ENCODE results near the gene MCM7. TPM values are rescaled to one million over a fixed set of nuclear protein-coding genes. Genes with fewer than 3 reads are reported as not detected.
A peak's percentile ranks its signal among the peaks of the same experiment; 100 is the strongest.

MCM7 gene
- total and polyA plus RNA-seq, 2 of the 13 experiments (the other 11 are each of a cell fraction or from before 2014, with no cell fraction given): 84.5 to 214 TPM

DNA sequence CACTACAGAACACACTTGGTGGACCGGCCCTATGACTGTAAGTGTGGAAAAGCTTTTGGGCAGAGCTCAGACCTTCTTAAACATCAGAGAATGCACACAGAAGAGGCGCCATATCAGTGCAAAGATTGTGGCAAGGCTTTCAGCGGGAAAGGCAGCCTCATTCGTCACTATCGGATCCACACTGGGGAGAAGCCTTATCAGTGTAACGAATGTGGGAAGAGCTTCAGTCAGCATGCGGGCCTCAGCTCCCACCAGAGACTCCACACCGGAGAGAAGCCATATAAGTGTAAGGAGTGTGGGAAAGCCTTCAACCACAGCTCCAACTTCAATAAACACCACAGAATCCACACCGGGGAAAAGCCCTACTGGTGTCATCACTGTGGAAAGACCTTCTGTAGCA lies 37.0 kb downstream of the MCM7 start:
- POLR2A ChIA-PET: interaction anchor here (1.5 to 1.6 kb wide), 2 partner anchors 11 to 15 kb away, joined by 4 to 7 read pairs; no protein-coding TSS in a partner anchor
- Histone ChIP-seq H3K4me2 (ENCODE audit: low read depth, low read length) (no peak overlapping the region), H3K79me2 (ENCODE audit: insufficient read depth, low read length) (no peaks in the 10 kb centered on the region), H3K4me3 (replicated peaks in 1 of 3; ENCODE audit: insufficient read depth in 1 of 3, low read depth in 2 of 3, low read length in 3 of 3) (no peak overlapping the region), H3K27ac (ENCODE audit: extremely low read length, insufficient read depth, low read length) (no peak overlapping the region), H3K4me1 (ENCODE audit: insufficient read depth, low read length) (peaks cover 14% of the 10 kb centered on the region), H3K36me3 (replicated peaks in 1 of 2; ENCODE audit: control insufficient read depth in 1 of 2, insufficient read depth in 2 of 2, low read length in 2 of 2) (peaks cover 6 to 24% of the 10 kb centered on the region in 2 experiments), H4K20me1 (ENCODE audit: insufficient read depth, low read length) (no peaks in the 10 kb centered on the region), H3K9me3 (ENCODE audit: low read length) (no peaks in the 10 kb centered on the region), H3K27me3 (ENCODE audit: control insufficient read depth in 1 of 2, insufficient read depth in 2 of 2, low read length in 2 of 2) (no peaks in the 10 kb centered on the region), H3K9ac (ENCODE audit: insufficient read depth, low read depth, low read length) (no peak overlapping the region), H2AFZ (ENCODE audit: low read length) (no peak overlapping the region)
- TF ChIP-seq RBFOX2 (IDR thresholded peaks at IDR 0.05; ENCODE audit: low read depth, low read length) (0 out of 2 replicates have a peak, but pooled peaks have one; percentile 21), PITX1 (CRISPR knock-in tag; IDR thresholded peaks at IDR 0.05) (no peak), POLR2A (IDR thresholded peaks at IDR 0.05; ENCODE audit: insufficient read depth in 1 of 2, low read depth in 2 of 2, low read length in 2 of 2) (0 out of 4 replicates have a peak, but pooled peaks of 1 of the 2 experiments have one; percentile 4)
- in situ Hi-C loops (cut with HindIII; ENCODE audit: extremely low pct_ligation_motif_present, low pct_unique_long_range_greater_than_20kb): no loop called here
- FAIRE-seq (no peak), ATAC-seq (peak; percentile 3; the same call in 1 of the 3 replicates), DNase-seq (ENCODE audit: low spot score) (no peak)
- CTCF ChIA-PET (ENCODE audit: low intra/inter-chr PET ratio, low total read pairs): no interaction called here
- WGBS (ENCODE audit: low lambda C conversion rate): 96% methylated on average over 9 of the region's 9 CpGs
- intact Hi-C loops (cut with micrococcal nuclease; ENCODE audit: unreplicated experiment): no loop called here
- BruUV-seq (replicated peaks): TSS peak; percentile 54

DNA sequence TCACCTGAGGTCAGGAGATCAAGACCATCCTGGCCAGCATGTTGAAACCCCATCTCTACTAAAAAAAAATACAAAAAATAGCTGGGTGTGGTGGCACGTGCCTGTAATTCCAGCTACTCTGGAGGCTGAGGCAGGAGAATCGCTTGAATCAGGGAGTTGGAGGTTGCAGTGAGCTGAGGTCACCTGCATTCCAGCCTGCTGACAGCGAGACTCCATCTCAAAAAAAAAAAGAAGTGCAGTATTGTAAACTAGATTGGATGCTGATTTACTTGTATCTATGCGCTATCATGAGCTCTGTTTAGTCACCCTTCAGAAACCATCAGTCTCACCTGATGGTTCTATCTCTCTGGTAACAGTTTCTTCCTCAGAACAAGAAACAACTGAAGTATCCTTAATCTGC lies 37.8 kb downstream of the MCM7 start:
- BruUV-seq (replicated peaks): no TSS peak
- DNase-seq (ENCODE audit: low spot score) (no peak), ATAC-seq (no peak), FAIRE-seq (no peak)
- POLR2A ChIA-PET: interaction anchor here (1.5 to 1.6 kb wide), 2 partner anchors 10 to 16 kb away, joined by 4 to 7 read pairs; no protein-coding TSS in a partner anchor
- H3K4me2 ChIP-seq (ENCODE audit: low read depth, low read length): no peak overlapping the region
- H3K36me3 ChIP-seq (replicated peaks in 1 of 2; ENCODE audit: control insufficient read depth in 1 of 2, insufficient read depth in 2 of 2, low read length in 2 of 2): peaks cover 7 to 30% of the 10 kb centered on the region in 2 experiments
- H3K9me3 ChIP-seq (ENCODE audit: low read length): no peaks in the 10 kb centered on the region
- 99% methylated on average over 4 of the region's 4 CpGs for WGBS (ENCODE audit: low lambda C conversion rate)
- H4K20me1 ChIP-seq (ENCODE audit: insufficient read depth, low read length): no peaks in the 10 kb centered on the region
- no peak overlapping the region for H3K9ac ChIP-seq (ENCODE audit: insufficient read depth, low read depth, low read length)
- TF ChIP-seq, protein P1, sequence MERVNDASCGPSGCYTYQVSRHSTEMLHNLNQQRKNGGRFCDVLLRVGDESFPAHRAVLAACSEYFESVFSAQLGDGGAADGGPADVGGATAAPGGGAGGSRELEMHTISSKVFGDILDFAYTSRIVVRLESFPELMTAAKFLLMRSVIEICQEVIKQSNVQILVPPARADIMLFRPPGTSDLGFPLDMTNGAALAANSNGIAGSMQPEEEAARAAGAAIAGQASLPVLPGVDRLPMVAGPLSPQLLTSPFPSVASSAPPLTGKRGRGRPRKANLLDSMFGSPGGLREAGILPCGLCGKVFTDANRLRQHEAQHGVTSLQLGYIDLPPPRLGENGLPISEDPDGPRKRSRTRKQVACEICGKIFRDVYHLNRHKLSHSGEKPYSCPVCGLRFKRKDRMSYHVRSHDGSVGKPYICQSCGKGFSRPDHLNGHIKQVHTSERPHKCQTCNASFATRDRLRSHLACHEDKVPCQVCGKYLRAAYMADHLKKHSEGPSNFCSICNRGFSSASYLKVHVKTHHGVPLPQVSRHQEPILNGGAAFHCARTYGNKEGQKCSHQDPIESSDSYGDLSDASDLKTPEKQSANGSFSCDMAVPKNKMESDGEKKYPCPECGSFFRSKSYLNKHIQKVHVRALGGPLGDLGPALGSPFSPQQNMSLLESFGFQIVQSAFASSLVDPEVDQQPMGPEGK (CRISPR knock-in tag; IDR thresholded peaks at IDR 0.05): no peak
- TF ChIP-seq, protein P2, sequence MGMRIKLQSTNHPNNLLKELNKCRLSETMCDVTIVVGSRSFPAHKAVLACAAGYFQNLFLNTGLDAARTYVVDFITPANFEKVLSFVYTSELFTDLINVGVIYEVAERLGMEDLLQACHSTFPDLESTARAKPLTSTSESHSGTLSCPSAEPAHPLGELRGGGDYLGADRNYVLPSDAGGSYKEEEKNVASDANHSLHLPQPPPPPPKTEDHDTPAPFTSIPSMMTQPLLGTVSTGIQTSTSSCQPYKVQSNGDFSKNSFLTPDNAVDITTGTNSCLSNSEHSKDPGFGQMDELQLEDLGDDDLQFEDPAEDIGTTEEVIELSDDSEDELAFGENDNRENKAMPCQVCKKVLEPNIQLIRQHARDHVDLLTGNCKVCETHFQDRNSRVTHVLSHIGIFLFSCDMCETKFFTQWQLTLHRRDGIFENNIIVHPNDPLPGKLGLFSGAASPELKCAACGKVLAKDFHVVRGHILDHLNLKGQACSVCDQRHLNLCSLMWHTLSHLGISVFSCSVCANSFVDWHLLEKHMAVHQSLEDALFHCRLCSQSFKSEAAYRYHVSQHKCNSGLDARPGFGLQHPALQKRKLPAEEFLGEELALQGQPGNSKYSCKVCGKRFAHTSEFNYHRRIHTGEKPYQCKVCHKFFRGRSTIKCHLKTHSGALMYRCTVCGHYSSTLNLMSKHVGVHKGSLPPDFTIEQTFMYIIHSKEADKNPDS (CRISPR knock-in tag; IDR thresholded peaks at IDR 0.05): no peak
- TF ChIP-seq ZFX (CRISPR knock-in tag; IDR thresholded peaks at IDR 0.05; ENCODE audit: low read depth) (no peak), HDAC2 (CRISPR knock-in tag; IDR thresholded peaks at IDR 0.05) (no peak), ZNF788 (CRISPR knock-in tag; IDR thresholded peaks at IDR 0.05; ENCODE audit: borderline replicate concordance) (no peak), ZNF274 (CRISPR knock-in tag; IDR thresholded peaks at IDR 0.05) (no peak), ZNF883 (CRISPR knock-in tag; IDR thresholded peaks at IDR 0.05; ENCODE audit: not compliant biosample characterization) (no peak)
- no peak overlapping the region for H2AFZ ChIP-seq (ENCODE audit: low read length)
- H3K79me2 ChIP-seq (ENCODE audit: insufficient read depth, low read length): no peaks in the 10 kb centered on the region
- CTCF ChIA-PET (ENCODE audit: low intra/inter-chr PET ratio, low total read pairs): no interaction called here
- in situ Hi-C loops (cut with HindIII; ENCODE audit: extremely low pct_ligation_motif_present, low pct_unique_long_range_greater_than_20kb): no loop called here
- H3K4me1 ChIP-seq (ENCODE audit: insufficient read depth, low read length): peaks cover 14% of the 10 kb centered on the region
- H3K4me3 ChIP-seq (replicated peaks in 1 of 3; ENCODE audit: insufficient read depth in 1 of 3, low read depth in 2 of 3, low read length in 3 of 3): no peak overlapping the region
- H3K27ac ChIP-seq (ENCODE audit: extremely low read length, insufficient read depth, low read length): no peak overlapping the region
- H3K27me3 ChIP-seq (ENCODE audit: control insufficient read depth in 1 of 2, insufficient read depth in 2 of 2, low read length in 2 of 2): no peaks in the 10 kb centered on the region
- intact Hi-C loops (cut with micrococcal nuclease; ENCODE audit: unreplicated experiment): no loop called here

Measured in HepG2 (cell line).